GM21360 (cell line): ENCODE measurements around the gene CDC42SE2.
"Not testable (repeated sequence)": the region's sequence is repeated elsewhere in the genome, so short reads cannot be mapped to it uniquely, and the experiment has no call there.

Source experiments
- ATAC-seq: cut with Tn5 transposase; IDR thresholded peaks from one replicate; pipeline ENCODE4 v1.9.1; 2021; ENCODE audit warnings: mild to moderate bottlenecking, moderate library complexity; ENCODE audit not compliant: unreplicated experiment

Gene CDC42SE2

GRCh38 chr5:131386779-131387178 is 122.9 kb downstream of the CDC42SE2 start:
- ATAC-seq = no peak

- ATAC-seq = no peak
Observed at GRCh38 chr5:131387255-131387654, 123.4 kb downstream of the CDC42SE2 start.

GRCh38 chr5:131389096-131389868 is 125.4 kb downstream of the CDC42SE2 start:
- no peak for ATAC-seq

- ATAC-seq = no peak
Observed at GRCh38 chr5:131389869-131390265, 126.0 kb downstream of the CDC42SE2 start.

- ATAC-seq = no peak
Observed at GRCh38 chr5:131392466-131393095, 128.7 kb downstream of the CDC42SE2 start.

- no peak for ATAC-seq
Observed at GRCh38 chr5:131393498-131393968, 129.7 kb downstream of the CDC42SE2 start.

- ATAC-seq = peak; percentile 66
Observed at GRCh38 chr5:131394128-131394527, 130.3 kb downstream of the CDC42SE2 start.

GRCh38 chr5:131396015-131396414 is 132.2 kb downstream of the CDC42SE2 start:
- ATAC-seq = peak; percentile 82

GRCh38 chr5:131396630-131397273 is 132.9 kb downstream of the CDC42SE2 start:
- no peak for ATAC-seq

- not testable (repeated sequence) for ATAC-seq
Observed at GRCh38 chr5:131399007-131399406, 135.2 kb downstream of the CDC42SE2 start.

GRCh38 chr5:131400585-131400984 is 136.7 kb downstream of the CDC42SE2 start:
- ATAC-seq = no peak

GRCh38 chr5:131405674-131406073 is 141.8 kb downstream of the CDC42SE2 start:
- no peak for ATAC-seq

- ATAC-seq = no peak
Observed at GRCh38 chr5:131406076-131406475, 142.2 kb downstream of the CDC42SE2 start.

- ATAC-seq = no peak
Observed at GRCh38 chr5:131406975-131407638, 143.3 kb downstream of the CDC42SE2 start.

GRCh38 chr5:131413605-131414559 is 150.0 kb downstream of the CDC42SE2 start:
- peak; percentile 40 for ATAC-seq

- peak; percentile 57 for ATAC-seq
Observed at GRCh38 chr5:131416729-131417128, 152.9 kb downstream of the CDC42SE2 start.

- ATAC-seq = peak; percentile 42
Observed at GRCh38 chr5:131417240-131417869, 153.5 kb downstream of the CDC42SE2 start.

- no peak for ATAC-seq
Observed at GRCh38 chr5:131418846-131419245, 155.0 kb downstream of the CDC42SE2 start.

- ATAC-seq = no peak
Observed at GRCh38 chr5:131419877-131420276, 156.0 kb downstream of the CDC42SE2 start.

- no peak for ATAC-seq
Observed at GRCh38 chr5:131423056-131423455, 159.2 kb downstream of the CDC42SE2 start.
